GM23248 (cell line): ENCODE results near the gene C17orf78. TPM values are rescaled to one million over a fixed set of nuclear protein-coding genes. Genes with fewer than 3 reads are reported as not detected.
A peak's percentile ranks its signal among the peaks of the same experiment; 100 is the strongest.

ENCODE experiments used
- DNase-seq: peaks from one replicate; pipeline ENCODE4 v3.0.0-alpha.2; 2015
- H2AFZ ChIP-seq: fragments of 200-600 bp; sonication (generic); 2 replicates; pipeline ENCODE4 v1.6.1; 2016; ENCODE audit warnings: antibody characterized with exemption
- H3F3A ChIP-seq: fragments of 200-600 bp; sonication (generic); 2 replicates; pipeline ENCODE4 v1.6.1; 2016; ENCODE audit warnings: mild to moderate bottlenecking, antibody characterized with exemption, mixed run types; ENCODE audit not compliant: insufficient read depth
- H3K27ac ChIP-seq: fragments of 200-600 bp; sonication (generic); 2 replicates; pipeline ENCODE4 v1.5.1; 2016; ENCODE audit warnings: mild to moderate bottlenecking
- H3K27me3 ChIP-seq: fragments of 200-600 bp; sonication (generic); replicated peaks from 2 replicates; pipeline ENCODE4 v1.6.1; 2016; ENCODE audit warnings: mild to moderate bottlenecking; ENCODE audit not compliant: insufficient read depth
- H3K36me3 ChIP-seq: fragments of 200-600 bp; sonication (generic); 2 replicates; pipeline ENCODE4 v1.6.1; 2016; ENCODE audit warnings: low read depth, mild to moderate bottlenecking
- H3K4me1 ChIP-seq: fragments of 200-600 bp; sonication (generic); 2 replicates; pipeline ENCODE4 v1.6.1; 2016; ENCODE audit warnings: mild to moderate bottlenecking; ENCODE audit not compliant: insufficient read depth
- H3K4me2 ChIP-seq: fragments of 200-600 bp; sonication (generic); one replicate; pipeline ENCODE4 v1.6.1; 2016; ENCODE audit warnings: mild to moderate bottlenecking; ENCODE audit not compliant: unreplicated experiment
- H3K4me3 ChIP-seq: fragments of 200-600 bp; sonication (generic); 2 replicates; pipeline ENCODE4 v1.5.1; 2016; ENCODE audit warnings: mild to moderate bottlenecking
- H3K79me2 ChIP-seq: fragments of 200-600 bp; sonication (generic); 2 replicates; pipeline ENCODE4 v1.6.1; 2016; ENCODE audit warnings: mild to moderate bottlenecking; ENCODE audit not compliant: insufficient read depth
- H3K9ac ChIP-seq: fragments of 200-600 bp; sonication (generic); 2 replicates; pipeline ENCODE4 v1.6.1; 2016; ENCODE audit warnings: mild to moderate bottlenecking
- H3K9me2 ChIP-seq: fragments of 200-600 bp; sonication (generic); 2 replicates; pipeline ENCODE4 v1.6.1; 2016; ENCODE audit warnings: mixed run types, mild to moderate bottlenecking, moderate library complexity; ENCODE audit not compliant: insufficient read depth
- H3K9me3 ChIP-seq: fragments of 200-600 bp; sonication (generic); one replicate; pipeline ENCODE4 v1.6.1; 2017; ENCODE audit warnings: low read depth
- H4K20me1 ChIP-seq: fragments of 200-600 bp; sonication (generic); 2 replicates; pipeline ENCODE4 v1.6.0; 2016; ENCODE audit not compliant: insufficient read depth
- EZH2 ChIP-seq: fragments of 200-600 bp; sonication (generic); IDR thresholded peaks from 2 replicates; pipeline ENCODE4 v1.6.1; 2018; ENCODE audit warnings: antibody characterized with exemption, mild to moderate bottlenecking; ENCODE audit not compliant: insufficient read depth, poor library complexity, severe bottlenecking
- EZH2phosphoT487 ChIP-seq: fragments of 200-600 bp; sonication (generic); IDR thresholded peaks from 2 replicates; pipeline ENCODE4 v1.6.1; 2018; ENCODE audit warnings: antibody characterized with exemption, moderate library complexity, mild to moderate bottlenecking, low read depth; ENCODE audit not compliant: insufficient read depth
- WGBS, 2 experiments: methylation state at CpG; one replicate each; pipeline ENCODE4 v1.1.6; 2015 to 2017; ENCODE audit warnings: low lambda C conversion rate in 2 of 2, low coverage in 1 of 2; ENCODE audit errors: missing lambda C conversion rate in 2 of 2; 5-methylcytosine and 5-hydroxymethylcytosine counted together
- in situ Hi-C: fragments of 300-500 bp; cut with MboI; formaldehyde crosslinking; loops from 2 replicates; pipeline ENCODE4 v1.15.0; 2020
- polyA plus RNA-seq: library from polyadenylated mRNA; unstranded; fragments of >200 nt; fragmentation: Nextera tagmentation; extraction: Ambion mirVana; gene quantifications from 2 replicates; pipeline ENCODE4 v1.2.1, GENCODE V29; 2016
- total RNA-seq: library from RNA; depleted of rRNA; stranded (reverse); fragments of >200 nt; shearing (Covaris generic); gene quantifications from 2 replicates; pipeline ENCODE4 v1.2.3, GENCODE V29; 2014; rRNA removed

Gene C17orf78
- total RNA-seq (not detected in 2 replicates), polyA plus RNA-seq (not detected in 2 replicates)

DNA sequence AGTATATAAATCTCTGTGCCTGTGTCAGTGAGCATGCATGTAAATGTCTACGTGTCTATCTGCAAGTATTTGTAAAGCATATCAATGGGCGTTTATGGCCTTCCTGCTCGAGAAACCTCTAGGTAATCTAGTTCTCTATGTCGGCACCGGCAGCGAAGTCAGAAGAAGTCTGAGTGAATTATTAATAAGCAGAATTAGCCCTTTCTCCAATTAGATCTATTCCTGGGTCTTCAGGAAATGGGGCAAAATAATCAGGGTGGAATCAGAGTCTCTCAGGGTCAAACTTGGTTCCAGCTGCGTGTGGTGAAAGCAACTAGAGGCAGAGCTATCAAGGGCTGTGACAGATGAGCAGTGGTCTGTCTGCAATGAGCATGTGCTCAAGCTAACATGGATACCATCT is at the start of gene C17orf78:
TSS of gene C17orf78 (plus strand) at position 280 of the 400 bp plus-strand sequence. CDS start at position 388, 108 bp downstream.
- 93 to 94% methylated on average over 7 of the region's 7 CpGs for WGBS, 2 experiments
- DNase-seq = no peak
- no peaks in the 10 kb centered on the region for H3K9me3 ChIP-seq
- H3K27ac ChIP-seq = no peak within 1 kb of the TSS
- in situ Hi-C loops = no loop called here
- no peaks in the 10 kb centered on the region for H3K27me3 ChIP-seq
- H3F3A ChIP-seq = no peaks in the 10 kb centered on the region
- H3K79me2 ChIP-seq = no peaks in the 10 kb centered on the region
- no peak within 1 kb of the TSS for H3K4me2 ChIP-seq
- TF ChIP-seq EZH2 (no peak), EZH2phosphoT487 (no peak)
- no peaks in the 10 kb centered on the region for H3K4me1 ChIP-seq
- no peaks in the 10 kb centered on the region for H3K36me3 ChIP-seq
- no peaks in the 10 kb centered on the region for H4K20me1 ChIP-seq
- H3K4me3 ChIP-seq = no peak within 1 kb of the TSS
- no peak within 1 kb of the TSS for H2AFZ ChIP-seq
- no peak within 1 kb of the TSS for H3K9ac ChIP-seq
- no peaks in the 10 kb centered on the region for H3K9me2 ChIP-seq

DNA sequence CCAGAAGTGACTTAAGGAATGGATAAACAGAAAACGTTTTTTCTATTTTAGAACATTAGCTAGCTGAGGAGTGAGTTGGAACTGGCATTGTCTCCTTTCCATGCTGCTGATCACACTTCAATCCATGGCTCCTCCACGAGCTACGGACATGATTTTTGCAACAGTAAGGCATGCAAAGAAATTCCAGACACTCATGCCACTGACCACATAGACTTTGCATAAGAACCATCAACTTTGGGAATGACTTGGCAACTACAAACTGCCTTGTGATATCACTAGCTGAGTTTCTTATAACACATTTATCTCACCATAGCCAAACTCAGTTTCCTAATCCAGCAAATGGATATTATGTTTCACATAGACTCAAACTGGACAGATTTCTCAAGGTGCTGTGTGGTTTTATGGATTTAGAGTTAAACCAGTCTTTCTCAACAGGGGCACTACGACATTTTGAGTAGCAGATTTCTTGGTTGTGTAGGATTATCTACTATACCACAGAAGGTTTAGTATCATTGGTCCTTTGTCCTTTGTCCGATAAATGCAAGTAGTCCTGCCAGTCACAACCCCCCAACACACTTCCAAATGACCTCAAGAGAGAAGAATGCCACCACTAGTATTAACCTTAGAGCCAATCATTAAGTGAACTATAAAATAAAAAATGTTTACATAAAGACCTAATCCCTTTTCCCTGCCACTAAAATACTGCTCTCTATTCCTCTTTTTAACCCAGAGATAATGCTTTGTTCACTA is 48.3 kb upstream of the C17orf78 start:
- 61 to 64% methylated on average over 5 of the region's 5 CpGs for WGBS, 2 experiments
- Histone ChIP-seq H3K27ac (peak overlapping the region; percentile 68), H3K4me3 (no peak overlapping the region), H3K36me3 (0 out of 2 replicates have a peak, but pooled peaks cover 4% of the 10 kb centered on the region), H3F3A (peaks cover 16% of the 10 kb centered on the region; the same call in 1 of the 2 replicates), H3K27me3 (no peaks in the 10 kb centered on the region), H3K4me1 (peaks cover 12% of the 10 kb centered on the region), H3K79me2 (0 out of 2 replicates have a peak, but pooled peaks cover 4% of the 10 kb centered on the region), H2AFZ (no peak overlapping the region), H4K20me1 (no peaks in the 10 kb centered on the region), H3K9me2 (no peaks in the 10 kb centered on the region), H3K4me2 (peak overlapping the region; percentile 22), H3K9me3 (no peaks in the 10 kb centered on the region), H3K9ac (peak overlapping the region; percentile 25; the same call in 1 of the 2 replicates)
- in situ Hi-C loops = no loop called here
- no peak for TF ChIP-seq EZH2
- no peak for TF ChIP-seq EZH2phosphoT487
- peak; percentile 86 for DNase-seq

DNA sequence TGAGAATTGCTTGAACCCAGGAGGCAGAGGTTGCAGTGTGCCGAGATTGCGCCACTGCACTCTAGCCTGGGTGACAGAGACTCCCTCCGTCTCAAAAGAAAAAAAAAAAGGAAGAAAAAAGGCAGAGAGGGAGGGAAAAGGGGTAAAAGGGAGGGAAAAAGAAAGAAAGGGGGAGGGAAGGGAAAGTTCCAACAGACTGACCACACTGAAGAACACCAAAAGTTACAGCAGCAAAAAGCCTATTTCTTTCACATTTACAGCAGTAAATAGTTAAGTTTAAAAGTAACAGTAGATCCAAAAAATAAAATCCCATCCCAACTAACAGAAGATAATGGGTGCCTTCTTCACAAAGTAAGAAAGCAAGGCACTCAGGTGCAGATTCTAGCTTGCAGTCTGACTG is 36.9 kb upstream of the C17orf78 start:
- Histone ChIP-seq H3K36me3 (no peaks in the 10 kb centered on the region), H3K27ac (no peak overlapping the region), H3K79me2 (peaks cover 24% of the 10 kb centered on the region), H3K9ac (no peak overlapping the region), H4K20me1 (no peaks in the 10 kb centered on the region), H3K9me3 (no peaks in the 10 kb centered on the region), H3K4me3 (no peak overlapping the region), H3F3A (no peaks in the 10 kb centered on the region), H2AFZ (no peak overlapping the region), H3K4me2 (no peak overlapping the region), H3K4me1 (no peaks in the 10 kb centered on the region), H3K27me3 (no peaks in the 10 kb centered on the region), H3K9me2 (no peaks in the 10 kb centered on the region)
- in situ Hi-C loops = no loop called here
- DNase-seq = no peak
- 94 to 95% methylated on average over 3 of the region's 3 CpGs for WGBS, 2 experiments
- TF ChIP-seq EZH2phosphoT487 (no peak), EZH2 (no peak)

DNA sequence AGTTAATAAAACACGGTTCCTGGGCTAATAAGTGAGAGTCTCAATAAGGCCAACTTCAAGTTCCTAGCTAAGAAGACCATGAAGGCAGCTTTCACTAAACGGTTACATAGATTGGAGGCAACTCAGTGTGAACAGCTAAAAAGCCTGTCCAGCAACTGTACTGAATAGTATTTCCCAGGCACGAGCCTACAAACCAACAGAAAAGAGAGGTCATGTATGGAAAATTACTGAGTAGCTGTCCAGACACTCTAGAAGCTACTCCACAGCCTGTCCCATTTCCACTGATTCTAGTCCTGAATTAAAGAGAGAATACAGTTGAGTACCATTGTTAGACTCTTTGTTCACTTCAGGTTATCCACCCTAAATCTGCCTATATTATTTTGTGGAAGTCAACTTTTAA is 36.5 kb upstream of the C17orf78 start:
- Histone ChIP-seq H3K9ac (no peak overlapping the region), H3K9me3 (no peaks in the 10 kb centered on the region), H3K4me3 (no peak overlapping the region), H2AFZ (no peak overlapping the region), H3K27me3 (no peaks in the 10 kb centered on the region), H3K79me2 (peaks cover 27% of the 10 kb centered on the region), H3K4me1 (no peaks in the 10 kb centered on the region), H3F3A (no peaks in the 10 kb centered on the region), H4K20me1 (no peaks in the 10 kb centered on the region), H3K9me2 (no peaks in the 10 kb centered on the region), H3K4me2 (no peak overlapping the region), H3K36me3 (no peaks in the 10 kb centered on the region), H3K27ac (no peak overlapping the region)
- TF ChIP-seq EZH2 = no peak
- TF ChIP-seq EZH2phosphoT487 = no peak
- in situ Hi-C loops = no loop called here
- no peak for DNase-seq
- 53 to 57% methylated on average over 3 of the region's 3 CpGs for WGBS, 2 experiments
